RWPE1 (cell line): ENCODE data around the gene KCNK15.
A peak's percentile ranks its signal among the peaks of the same experiment; 100 is the strongest.

Source experiments
- CTCF ChIA-PET: fragments of 350-600 bp; sonication (Branson Sonifier 250); formaldehyde crosslinking; extraction: SDS; loops from one replicate; lab custom pipeline; 2021; lab: Yijun Ruan, JAX
- POLR2A ChIA-PET: fragments of 400-600 bp; formaldehyde crosslinking; extraction: SDS; loops from one replicate; lab custom pipeline; 2020; ENCODE audit warnings: antibody characterized with exemption; ENCODE audit not compliant: low non-redundant PET; lab: Yijun Ruan, JAX
- DNase-seq: peaks from one replicate; pipeline ENCODE4 v3.0.0; 2012; ENCODE audit warnings: low spot score
- H3K27ac ChIP-seq: fragments of 450-650 bp; 2 replicates; pipeline ENCODE4 v1.5.1; 2017
- CTCF ChIP-seq: fragments of 450-650 bp; conservative IDR thresholded peaks from 2 replicates; pipeline ENCODE4 v1.5.1; 2017; ENCODE audit warnings: low read depth, mild to moderate bottlenecking

The KCNK15 gene

DNA sequence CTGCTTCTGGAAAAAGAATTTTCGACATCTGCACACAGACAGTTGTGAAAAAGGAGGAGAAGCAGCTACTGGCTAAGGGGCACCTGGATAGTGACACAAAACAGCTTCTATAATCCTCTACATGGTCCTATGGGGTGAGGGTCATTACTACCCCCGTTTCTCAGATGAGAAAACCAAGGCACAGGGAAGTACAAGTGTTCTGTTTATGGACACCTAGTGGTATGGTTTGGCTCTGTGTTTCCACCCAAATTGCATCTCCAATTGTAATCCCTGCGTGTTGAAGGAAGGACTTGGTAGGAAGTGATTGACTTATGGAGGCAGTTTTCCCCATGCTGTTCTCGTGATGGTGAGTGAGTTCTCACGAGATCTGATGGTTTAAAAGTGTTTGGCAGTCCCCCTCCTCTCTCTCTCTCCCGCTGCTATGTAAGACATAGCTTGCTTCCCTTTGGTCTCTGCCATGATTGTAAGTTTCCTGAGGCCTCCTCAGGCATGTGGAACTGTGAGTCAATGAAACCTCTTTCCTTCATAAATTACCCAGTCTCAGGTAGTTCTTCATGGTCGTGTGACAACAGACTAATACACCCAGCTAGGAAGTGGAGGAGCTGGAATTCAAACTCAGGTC, 2.5 kb upstream of the KCNK15 start:
- DNase-seq = no peak
- TF ChIP-seq CTCF = no peak
- CTCF ChIA-PET = interaction anchor here (2.1 to 7.1 kb wide), 2 partner anchors 10 to 59 kb away, joined by 6 to 39 read pairs; no protein-coding TSS in a partner anchor
- H3K27ac ChIP-seq = no peak overlapping the region
- POLR2A ChIA-PET = no interaction called here

GRCh38 chr20:44743916-44744655, 1.6 kb upstream of the KCNK15 start:
- no peak overlapping the region for H3K27ac ChIP-seq
- POLR2A ChIA-PET = no interaction called here
- CTCF ChIA-PET = interaction anchor here (7.1 kb wide), 1 partner anchor 60 kb away, joined by 39 read pairs; no protein-coding TSS in a partner anchor
- no peak for DNase-seq
- TF ChIP-seq CTCF = no peak

DNA sequence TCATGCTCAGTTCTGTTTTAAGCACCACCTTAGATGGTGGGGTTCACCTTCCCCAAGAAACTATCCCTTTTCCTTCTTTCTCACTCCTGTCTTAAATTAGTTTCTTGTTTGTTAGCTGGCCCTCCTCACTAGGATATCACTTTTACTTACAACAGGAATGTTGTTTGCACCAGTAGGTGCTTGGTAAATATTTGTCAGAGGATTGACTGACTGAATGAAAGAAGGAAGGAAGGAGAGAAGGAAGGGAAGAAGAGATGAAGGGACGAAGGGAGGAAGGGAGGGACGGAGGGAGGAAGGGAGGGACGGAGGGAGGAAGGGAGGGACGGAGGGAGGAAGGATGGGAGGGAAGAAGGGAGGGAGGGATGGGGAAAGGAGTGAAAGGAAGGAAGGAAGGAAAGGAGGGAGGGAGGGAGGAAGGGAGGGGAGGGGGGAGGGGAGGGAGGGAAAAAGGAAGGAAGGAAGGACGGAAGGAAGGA, 505 bp upstream of the KCNK15 start:
- DNase-seq = no peak
- POLR2A ChIA-PET = no interaction called here
- TF ChIP-seq CTCF = no peak
- CTCF ChIA-PET = interaction anchor here (1.0 to 7.1 kb wide), 2 partner anchors 61 to 183 kb away, joined by 3 to 39 read pairs; no protein-coding TSS in a partner anchor
- no peak overlapping the region for H3K27ac ChIP-seq

GRCh38 chr20:44746367-44747165, 901 bp downstream of the KCNK15 start:
- peak overlapping the region; percentile 27 for H3K27ac ChIP-seq
- DNase-seq = no peak
- CTCF ChIA-PET = interaction anchor here (0.6 to 5.3 kb wide), 13 partner anchors 10 to 510 kb away, joined by 3 to 39 read pairs (median 4); no protein-coding TSS in a partner anchor
- TF ChIP-seq CTCF = no peak
- POLR2A ChIA-PET = no interaction called here

DNA sequence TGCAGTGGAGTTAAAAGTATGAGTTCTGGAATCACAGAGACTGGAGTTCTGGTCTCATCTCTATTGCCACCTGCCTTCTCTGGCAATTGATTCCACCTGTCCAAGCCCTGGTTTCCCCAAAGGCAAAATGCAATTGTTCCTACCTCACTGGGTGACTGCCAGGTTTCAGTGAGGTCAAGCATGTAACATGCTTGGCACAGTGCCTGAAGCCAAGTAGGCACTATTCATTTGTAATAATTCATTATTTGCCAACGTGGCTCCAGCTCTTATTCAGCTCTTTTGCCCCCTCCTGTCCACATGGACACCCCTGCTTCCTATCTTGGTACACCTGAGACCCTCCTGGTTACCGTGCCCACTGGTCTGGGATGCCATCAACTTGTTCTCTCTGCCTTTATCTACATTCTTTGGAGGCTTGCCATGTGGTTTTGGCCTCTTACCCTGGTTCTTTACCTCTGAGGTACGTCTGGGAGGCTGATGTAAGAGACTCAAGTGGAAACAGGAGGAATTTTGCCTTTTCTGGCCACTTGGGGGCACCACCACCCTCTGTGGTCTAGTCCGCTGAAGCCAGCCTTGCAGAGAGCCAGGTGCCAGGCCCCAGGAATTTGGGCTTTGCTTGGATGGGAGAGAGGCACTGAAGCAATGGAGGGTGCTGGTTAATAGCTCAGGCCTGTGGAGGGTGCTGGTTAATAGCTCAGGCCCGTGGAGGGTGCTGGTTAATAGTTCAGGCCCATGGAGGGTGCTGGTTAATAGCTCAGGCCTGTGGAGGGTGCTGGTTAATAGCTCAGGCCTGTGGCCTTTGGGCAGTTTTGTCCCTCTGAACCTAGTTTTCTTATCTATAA, 1.7 kb downstream of the KCNK15 start:
- CTCF ChIA-PET = interaction anchor here (0.6 to 5.3 kb wide), 23 partner anchors 10 to 511 kb away, joined by 3 to 39 read pairs (median 3); no protein-coding TSS in a partner anchor
- POLR2A ChIA-PET = no interaction called here
- H3K27ac ChIP-seq = peak overlapping the region; percentile 27
- peak; percentile 93 for DNase-seq
- peak; percentile 89 for TF ChIP-seq CTCF
